Left forelimb (tissue), 1 donor: ENCODE data around the gene FHIT.

Source experiments
- DNase-seq: peaks from one replicate; pipeline ENCODE4 v3.0.0-alpha.2; 2018; ENCODE audit warnings: low spot score

FHIT gene

GRCh38 chr3:59710554-59710953 is 1540.7 kb downstream of the FHIT start:
- DNase-seq = no peak

- no peak for DNase-seq
Measured at GRCh38 chr3:59709702-59710553, 1541.3 kb downstream of the FHIT start.

DNA sequence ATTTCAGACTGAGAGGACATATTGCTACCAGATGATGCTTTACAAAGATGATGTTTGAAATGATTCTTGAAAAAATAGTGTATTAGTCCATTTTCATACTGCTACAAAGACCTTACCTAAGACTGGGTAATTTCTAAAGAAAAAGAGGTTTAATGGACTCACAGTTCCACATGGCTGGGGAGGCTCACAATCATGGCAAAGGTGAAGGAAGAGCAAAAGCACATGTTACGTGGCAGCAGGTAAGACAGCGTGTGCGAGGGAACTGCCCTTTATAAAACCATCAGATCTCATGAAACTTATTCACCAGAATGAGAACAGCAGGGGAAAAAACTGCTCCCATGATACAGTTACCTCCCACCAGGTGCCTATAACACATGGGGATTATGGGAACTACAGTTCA is 1543.0 kb downstream of the FHIT start:
- DNase-seq = no peak

- no peak for DNase-seq
Measured at GRCh38 chr3:59704292-59704691, 1547.0 kb downstream of the FHIT start.

- no peak for DNase-seq
Measured at GRCh38 chr3:59699648-59700320, 1551.5 kb downstream of the FHIT start.
